HG02610 (cell line): ENCODE measurements around the gene CIP2A.
"Not testable (repeated sequence)": the region's sequence is repeated elsewhere in the genome, so short reads cannot be mapped to it uniquely, and the experiment has no call there.

Experiments used
- ATAC-seq: cut with Tn5 transposase; IDR thresholded peaks from one replicate; pipeline ENCODE4 v1.9.1; 2021; ENCODE audit warnings: mild to moderate bottlenecking, moderate library complexity; ENCODE audit not compliant: unreplicated experiment

CIP2A gene

GRCh38 chr3:108589081-108589997 lies at the start of gene CIP2A, which contains the start of gene DZIP3:
TSS of gene CIP2A (minus strand) at chr3:108589438. CDS start at chr3:108589375, 63 bp downstream.
TSS of gene DZIP3 (plus strand) at chr3:108589722. CDS start at chr3:108605407, 15,685 bp downstream.
- peak; percentile 93 for ATAC-seq

GRCh38 chr3:108629974-108630373 lies 40.7 kb upstream of the CIP2A start:
- ATAC-seq, result no peak

DNA sequence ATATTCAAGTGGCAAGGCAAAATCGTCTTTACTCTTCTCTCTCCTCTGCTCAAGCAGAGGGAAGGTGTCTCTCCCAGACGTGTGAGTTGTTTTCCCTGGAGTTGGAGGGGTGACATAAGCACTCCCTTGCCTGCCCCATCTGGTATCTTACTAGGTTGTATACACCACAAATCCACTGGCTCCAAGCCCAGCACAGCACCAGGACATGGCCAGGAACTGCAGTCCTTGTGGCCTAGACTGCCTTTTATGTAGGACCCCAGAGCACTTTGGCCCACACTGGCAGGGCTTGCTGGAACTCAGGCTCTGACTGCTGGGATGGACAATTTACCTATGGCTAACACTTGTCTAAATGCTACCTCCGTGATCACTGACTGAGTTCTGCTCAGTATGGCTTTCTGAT lies 34.3 kb upstream of the CIP2A start:
- ATAC-seq, result no peak

DNA sequence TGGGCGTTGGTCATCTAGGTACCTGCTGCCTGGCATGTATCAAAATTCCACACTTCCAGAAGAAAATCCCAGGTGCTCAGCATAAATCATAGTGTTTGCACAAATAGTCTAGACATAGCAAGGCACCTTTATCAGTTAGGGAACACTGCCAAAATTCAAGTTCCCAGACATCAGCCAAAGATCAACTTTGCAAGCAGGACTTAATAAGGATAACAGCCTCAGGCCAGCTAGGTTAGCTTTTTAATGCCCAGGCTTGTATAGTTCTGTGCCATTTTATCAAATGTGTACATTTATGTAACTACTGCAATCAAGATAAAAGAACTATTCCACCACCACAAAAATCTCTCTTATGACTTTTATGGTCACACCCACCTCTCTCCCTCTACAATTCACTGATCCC lies 31.0 kb upstream of the CIP2A start:
- ATAC-seq, result no peak

DNA sequence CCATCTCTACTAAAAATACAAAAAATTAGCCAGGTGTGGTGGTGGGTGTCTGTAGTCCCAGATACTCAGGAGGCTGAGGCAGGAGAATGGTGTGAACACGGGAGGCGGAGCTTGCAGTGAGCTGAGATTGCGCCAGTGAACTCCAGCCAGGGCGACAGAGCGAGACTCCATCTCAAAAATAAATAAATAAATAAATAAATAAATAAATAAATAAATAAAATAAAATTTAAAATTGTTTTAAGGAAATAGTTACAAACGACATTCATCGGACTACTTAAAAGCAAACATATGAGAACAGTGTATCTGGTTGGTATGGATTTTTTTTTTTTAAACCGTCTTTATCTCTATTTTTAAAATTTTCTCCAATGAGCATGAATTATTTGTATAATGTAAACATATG lies 26.9 kb upstream of the CIP2A start:
- not testable (repeated sequence) for ATAC-seq

GRCh38 chr3:108610651-108611050 lies 21.4 kb upstream of the CIP2A start:
- no peak for ATAC-seq

DNA sequence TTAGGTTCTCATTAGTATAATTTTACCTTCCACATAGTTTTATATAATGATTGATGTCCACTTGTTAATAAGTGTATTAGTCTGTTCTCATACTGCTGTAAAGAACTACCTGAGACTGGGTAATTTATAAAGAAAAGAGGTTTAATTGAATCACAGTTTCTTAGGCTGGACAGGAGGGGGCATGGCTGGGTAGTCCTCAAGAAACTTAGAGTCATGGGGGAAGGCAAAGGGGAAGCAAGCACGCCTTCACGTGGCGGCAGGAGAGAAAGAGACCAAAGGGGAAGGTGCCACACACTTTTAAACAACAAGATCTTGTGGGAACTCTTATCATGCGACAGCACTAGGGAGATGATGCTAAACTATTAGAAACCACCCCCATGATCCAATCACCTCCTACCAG lies 19.5 kb upstream of the CIP2A start:
- no peak for ATAC-seq

DNA sequence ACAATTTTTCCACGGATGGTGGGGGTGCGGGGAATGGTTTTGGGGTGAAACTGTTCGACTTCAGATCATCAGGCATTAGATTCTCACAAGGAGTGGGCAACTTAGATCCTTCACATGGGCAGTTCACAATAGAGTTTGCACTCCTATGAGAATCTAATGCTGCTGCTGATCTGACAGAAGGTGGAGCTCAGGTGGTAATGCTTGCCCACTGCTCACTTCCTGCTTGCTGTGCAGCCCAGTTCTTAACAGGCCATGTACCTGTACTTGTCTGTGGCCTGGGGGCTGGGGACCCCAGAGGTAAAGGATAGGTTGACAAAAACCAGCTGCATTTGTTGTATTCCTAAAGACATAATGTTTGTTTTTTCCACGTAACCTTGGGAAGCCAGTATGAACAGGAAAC lies 16.3 kb upstream of the CIP2A start:
- no peak for ATAC-seq

DNA sequence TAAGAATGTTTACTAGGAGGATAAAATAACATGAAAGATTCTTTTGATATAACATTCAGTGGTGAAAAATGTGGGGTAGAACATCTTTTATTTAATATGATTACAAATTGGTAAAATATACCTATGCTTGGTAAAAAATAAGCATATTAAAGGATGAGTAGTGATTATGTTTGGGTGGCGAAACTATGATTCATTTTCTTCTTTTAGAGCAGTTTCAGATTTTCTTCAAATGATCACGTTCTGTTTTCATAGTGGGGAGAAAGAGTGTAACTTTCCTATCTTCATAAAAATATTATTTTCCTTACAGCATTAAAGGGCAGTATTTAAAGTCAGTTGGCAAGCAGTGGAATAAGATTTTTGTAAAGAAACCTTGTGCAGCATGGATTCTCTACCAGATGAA lies 15.8 kb upstream of the CIP2A start:
- no peak for ATAC-seq

GRCh38 chr3:108603691-108604090 lies 14.5 kb upstream of the CIP2A start:
- ATAC-seq, result no peak

- ATAC-seq, result no peak
These were observed 13.7 kb upstream of the CIP2A start for GRCh38 chr3:108602935-108603294.

DNA sequence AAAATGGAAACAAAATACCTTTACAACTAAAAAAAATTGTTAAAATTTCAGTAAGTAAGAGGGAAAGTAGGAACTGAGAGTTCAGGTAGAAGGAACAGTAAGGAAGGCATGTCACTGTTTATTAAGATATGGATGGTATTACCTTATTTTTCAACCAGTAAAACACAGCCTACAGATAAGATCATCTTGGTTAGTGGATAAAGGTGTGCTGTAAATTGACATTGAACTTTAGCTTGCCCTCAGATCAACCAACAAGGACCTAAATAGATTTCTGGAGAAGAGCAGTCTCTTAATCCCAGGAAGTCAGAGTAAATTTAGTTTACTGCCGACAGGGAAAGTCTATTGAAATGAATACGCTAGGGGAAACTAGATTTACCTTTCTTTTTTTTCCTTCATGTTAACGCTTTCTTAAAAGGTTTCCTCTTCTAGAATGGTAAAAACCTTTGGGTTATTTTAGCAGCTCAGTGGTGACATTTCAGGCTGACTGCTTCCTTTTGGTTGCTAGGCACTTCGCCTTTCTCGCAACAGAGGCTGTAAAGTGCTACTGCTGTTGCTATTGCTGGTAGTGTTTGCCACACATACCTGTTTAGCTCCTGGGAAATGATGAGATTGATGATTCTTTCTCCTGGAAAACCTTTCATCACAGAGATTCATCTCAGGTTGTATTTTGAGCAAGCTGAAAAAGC lies 13.2 kb upstream of the CIP2A start:
- ATAC-seq, result peak; percentile 70

DNA sequence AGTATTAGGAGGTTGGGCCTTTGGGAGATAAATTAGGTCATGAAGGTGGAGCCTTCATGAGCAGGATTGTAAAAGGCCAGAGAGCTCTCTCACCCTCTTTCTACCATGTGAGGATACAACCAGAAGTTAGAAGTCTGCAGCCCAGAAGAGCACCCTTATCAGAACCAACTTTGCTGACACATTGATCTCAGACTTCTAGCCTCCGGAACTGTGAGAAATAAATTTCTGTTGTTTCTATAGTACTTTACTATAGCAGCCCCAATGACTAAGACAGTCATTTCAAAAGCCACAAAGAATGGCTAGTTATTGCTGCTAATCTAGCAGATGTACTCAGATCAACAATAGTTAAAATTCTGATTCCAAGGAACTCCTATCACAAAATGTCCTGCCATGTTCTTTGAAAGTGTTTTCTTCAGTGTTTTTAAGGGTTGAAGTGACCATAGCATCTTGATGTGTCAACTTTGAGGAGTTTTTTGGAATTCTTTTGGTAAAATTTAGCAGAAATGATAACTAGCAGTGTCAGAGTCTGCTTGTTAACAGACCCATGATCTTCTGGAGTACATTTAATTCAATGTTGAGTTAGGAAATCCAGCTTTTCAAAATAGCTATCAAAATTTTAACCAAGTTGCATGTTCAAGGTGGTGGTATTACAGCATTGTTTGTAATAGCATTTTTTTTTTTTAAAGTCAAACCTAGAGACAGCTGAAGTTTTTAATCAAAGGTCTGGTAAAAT lies 10.6 kb upstream of the CIP2A start:
- peak; percentile 58 for ATAC-seq

GRCh38 chr3:108598375-108598774 lies 9.1 kb upstream of the CIP2A start:
- ATAC-seq, result no peak

- no peak for ATAC-seq
These were observed 6.1 kb upstream of the CIP2A start for GRCh38 chr3:108595321-108595720.

- no peak for ATAC-seq
These were observed 1.2 kb upstream of the CIP2A start for GRCh38 chr3:108590460-108590859.

DNA sequence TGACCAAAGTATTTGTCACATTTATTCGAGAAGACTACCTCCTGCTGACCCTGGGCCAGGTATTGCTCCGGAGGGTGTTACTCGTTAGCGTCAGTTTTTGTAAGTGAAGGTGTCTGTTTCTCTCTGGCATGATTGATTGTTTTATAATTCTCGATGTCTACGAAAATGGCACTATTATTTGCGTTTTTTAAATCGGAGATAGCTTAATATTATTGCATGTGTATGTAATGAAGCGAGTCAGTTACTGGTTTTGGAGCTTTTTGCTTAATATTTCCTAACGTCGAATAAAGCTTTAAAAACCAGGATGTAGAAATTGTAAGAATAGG lies 723 bp upstream of the CIP2A start:
- no peak for ATAC-seq

DNA sequence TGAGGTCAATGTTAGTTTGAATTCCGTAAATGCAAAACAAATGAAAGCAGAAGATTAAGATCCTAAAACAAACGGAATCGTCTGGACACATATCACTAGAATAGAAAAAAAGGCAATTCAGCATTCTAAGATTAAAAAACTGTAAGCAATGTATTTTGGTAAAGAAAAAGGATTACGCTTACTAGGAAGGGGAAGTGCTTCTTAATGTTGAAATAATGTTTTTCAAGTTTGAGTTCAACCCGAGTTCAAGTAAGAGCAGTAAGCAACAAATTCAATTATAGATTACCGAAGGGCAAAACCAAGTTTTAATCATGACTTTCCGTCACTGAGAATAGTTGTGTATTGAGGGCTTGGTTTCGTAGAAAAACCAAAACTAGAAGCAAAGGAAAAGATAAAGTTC lies 637 bp downstream of the CIP2A start:
- no peak for ATAC-seq

DNA sequence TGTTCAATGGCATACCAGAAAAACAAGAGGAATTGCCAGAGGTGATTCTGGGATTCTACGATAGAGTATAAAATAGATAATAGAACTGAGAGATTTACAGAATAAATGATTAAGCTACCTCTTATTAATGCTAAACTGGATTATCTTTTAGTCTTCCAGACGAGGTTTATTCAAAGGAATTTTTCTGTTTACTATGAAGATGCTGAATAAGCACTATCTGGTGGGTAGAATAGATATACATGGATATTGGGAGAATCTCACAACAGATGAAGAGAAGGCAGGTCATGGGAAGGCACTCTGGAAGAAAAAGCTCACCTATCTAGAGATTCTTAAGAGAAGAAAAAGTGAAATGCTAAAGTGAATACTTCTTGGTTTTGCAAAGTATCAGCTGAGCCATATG lies 11.2 kb downstream of the CIP2A start:
- ATAC-seq, result no peak

GRCh38 chr3:108569336-108569735 lies 19.9 kb downstream of the CIP2A start:
- ATAC-seq, result no peak

- no peak for ATAC-seq
These were observed 22.6 kb downstream of the CIP2A start for GRCh38 chr3:108566599-108566998.

DNA sequence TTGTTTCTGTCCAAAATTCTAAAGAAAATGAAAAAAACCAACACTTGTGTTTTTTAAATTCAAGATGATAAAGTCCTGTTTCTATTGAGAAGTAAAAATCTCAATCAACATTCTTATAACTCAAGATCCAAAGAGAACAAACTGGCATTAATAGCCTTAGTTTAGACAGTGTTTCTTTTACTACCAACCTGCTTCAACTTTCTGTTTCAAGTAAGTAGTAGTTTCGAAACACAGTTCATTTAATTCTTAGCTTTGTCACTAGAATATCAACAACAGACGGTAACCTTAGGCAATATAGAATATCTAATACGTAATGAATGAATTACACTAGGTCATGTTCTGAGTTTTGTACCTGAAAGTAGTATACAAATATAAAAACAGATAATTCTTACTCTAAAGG lies 23.7 kb downstream of the CIP2A start:
- ATAC-seq, result no peak
